HEK293T (cell line): ENCODE results near the gene TMEM185B.

ENCODE experiments used
- CTCF ChIA-PET: fragments of 350-600 bp; formaldehyde crosslinking; extraction: SDS; loops from one replicate; lab custom pipeline; 2021; ENCODE audit warnings: antibody characterized with exemption, inconsistent platforms; lab: Yijun Ruan, JAX
- POLR2A ChIA-PET: fragments of 350-600 bp; formaldehyde crosslinking; extraction: SDS; loops from one replicate; lab custom pipeline; 2020; ENCODE audit warnings: antibody characterized with exemption, inconsistent platforms; lab: Yijun Ruan, JAX
- DNase-seq: peaks from one replicate; pipeline ENCODE4 v3.0.0; 2012; ENCODE audit warnings: mixed read lengths; ENCODE audit errors: extremely low spot score
- ARNT ChIP-seq: fragments of 450-650 bp; IDR thresholded peaks from 2 replicates; pipeline ENCODE4 v1.6.1; 2017; ENCODE audit warnings: mild to moderate bottlenecking
- BHLHE40 ChIP-seq: fragments of 450-650 bp; IDR thresholded peaks from 2 replicates; pipeline ENCODE4 v1.6.1; 2016; ENCODE audit warnings: mild to moderate bottlenecking, moderate library complexity, borderline replicate concordance
- CTBP1 ChIP-seq: fragments of 450-650 bp; IDR thresholded peaks from 2 replicates; pipeline ENCODE4 v1.6.1; 2016; ENCODE audit warnings: borderline replicate concordance
- ELF4 ChIP-seq: fragments of 450-650 bp; IDR thresholded peaks from 2 replicates; pipeline ENCODE4 v1.6.1; 2017; ENCODE audit warnings: antibody characterized with exemption
- FOXA1 ChIP-seq: fragments of 450-650 bp; IDR thresholded peaks from 2 replicates; pipeline ENCODE4 v1.6.1; 2016; ENCODE audit warnings: mild to moderate bottlenecking
- FOXK2 ChIP-seq: fragments of 450-650 bp; IDR thresholded peaks from 2 replicates; pipeline ENCODE4 v1.6.1; 2016; ENCODE audit warnings: mild to moderate bottlenecking
- FOXM1 ChIP-seq: fragments of 450-650 bp; IDR thresholded peaks from 2 replicates; pipeline ENCODE4 v1.6.1; 2017; ENCODE audit warnings: mild to moderate bottlenecking, borderline replicate concordance
- HDGF ChIP-seq: fragments of 450-650 bp; IDR thresholded peaks from 2 replicates; pipeline ENCODE4 v1.6.1; 2017; ENCODE audit warnings: antibody characterized with exemption, borderline replicate concordance
- L3MBTL2 ChIP-seq: fragments of 450-650 bp; conservative IDR thresholded peaks from 2 replicates; pipeline ENCODE4 v1.6.1; 2016; ENCODE audit warnings: mild to moderate bottlenecking
- LEF1 ChIP-seq: fragments of 450-650 bp; IDR thresholded peaks from 2 replicates; pipeline ENCODE4 v1.6.1; 2017; ENCODE audit warnings: mild to moderate bottlenecking, borderline replicate concordance
- NFRKB ChIP-seq: fragments of 450-650 bp; IDR thresholded peaks from 2 replicates; pipeline ENCODE4 v1.6.1; 2016; ENCODE audit warnings: mild to moderate bottlenecking, moderate library complexity
- PKNOX1 ChIP-seq: fragments of 450-650 bp; IDR thresholded peaks from 2 replicates; pipeline ENCODE4 v1.6.1; 2016
- SP1 ChIP-seq: fragments of 450-650 bp; IDR thresholded peaks from 2 replicates; pipeline ENCODE4 v1.6.1; 2017
- SUZ12 ChIP-seq: fragments of 450-650 bp; IDR thresholded peaks from 2 replicates; pipeline ENCODE4 v1.6.1; 2016; ENCODE audit warnings: mild to moderate bottlenecking
- TARDBP ChIP-seq: fragments of 450-650 bp; IDR thresholded peaks from 2 replicates; pipeline ENCODE4 v1.6.1; 2016
- ZNF384 ChIP-seq: fragments of 450-650 bp; IDR thresholded peaks from 2 replicates; pipeline ENCODE4 v1.6.1; 2016

Gene TMEM185B

GRCh38 chr2:120229341-120229740 lies 6.1 kb upstream of the TMEM185B start:
- TF ChIP-seq ARNT, result no peak
- TF ChIP-seq L3MBTL2, result no peak
- TF ChIP-seq ELF4, result no peak
- TF ChIP-seq SUZ12, result no peak
- TF ChIP-seq SP1, result no peak
- TF ChIP-seq FOXA1, result no peak
- POLR2A ChIA-PET, result no interaction called here
- no peak for DNase-seq
- CTCF ChIA-PET, result no interaction called here

DNA sequence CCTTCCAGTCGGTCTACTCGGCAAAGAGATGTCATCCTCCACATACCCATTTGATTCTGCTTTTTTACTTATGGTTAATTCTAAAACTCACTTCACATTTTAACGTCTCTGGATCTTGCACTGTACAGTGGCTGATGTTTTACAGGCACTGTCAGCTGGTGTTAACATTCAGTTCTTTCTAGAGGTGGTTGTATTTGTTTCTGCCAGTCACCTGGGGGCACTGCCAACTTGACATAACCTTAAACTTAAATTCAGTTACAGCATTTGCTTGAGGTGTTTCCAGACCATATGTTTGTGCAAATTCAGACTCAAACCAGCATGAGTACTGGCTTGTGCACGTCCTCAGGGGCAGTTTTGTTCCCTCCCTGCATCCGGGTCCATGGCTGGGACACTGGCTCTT lies 5.3 kb upstream of the TMEM185B start:
- ChIA-PET CTCF (interaction anchor here (0.5 kb wide), 1 partner anchor 43 kb away, joined by 3 read pairs; no protein-coding TSS in a partner anchor), POLR2A (interaction anchor here (1.3 kb wide), 1 partner anchor 24 kb away, joined by 3 read pairs; the partner anchor contains the start of gene RALB)
- TF ChIP-seq BHLHE40 (no peak), HDGF (no peak), SUZ12 (no peak), L3MBTL2 (no peak), FOXA1 (no peak), ARNT (no peak), PKNOX1 (no peak), ZNF384 (no peak), CTBP1 (no peak), NFRKB (no peak), FOXM1 (no peak), FOXK2 (no peak), LEF1 (no peak), TARDBP (no peak), ELF4 (no peak), SP1 (no peak)
- DNase-seq, result no peak

- no peak for DNase-seq
- TF ChIP-seq ZNF384 (no peak), TARDBP (no peak), FOXA1 (no peak), ARNT (no peak), SP1 (no peak), ELF4 (no peak), BHLHE40 (no peak), CTBP1 (no peak), L3MBTL2 (no peak), FOXM1 (no peak), NFRKB (no peak), LEF1 (no peak), FOXK2 (no peak), HDGF (no peak)
- CTCF ChIA-PET, result no interaction called here
- POLR2A ChIA-PET, result interaction anchor here (1.3 kb wide), 1 partner anchor 25 kb away, joined by 3 read pairs; the partner anchor contains the start of gene RALB
These were observed 4.2 kb upstream of the TMEM185B start for GRCh38 chr2:120227111-120227991.

- CTCF ChIA-PET, result no interaction called here
- POLR2A ChIA-PET, result no interaction called here
- TF ChIP-seq ZNF384 (no peak), PKNOX1 (no peak), HDGF (no peak), TARDBP (no peak), LEF1 (no peak), SP1 (no peak), FOXK2 (no peak), SUZ12 (no peak), NFRKB (no peak), ELF4 (no peak), FOXA1 (no peak), CTBP1 (no peak), L3MBTL2 (no peak), ARNT (no peak)
- no peak for DNase-seq
These were observed 3.1 kb upstream of the TMEM185B start for GRCh38 chr2:120226316-120226715.

DNA sequence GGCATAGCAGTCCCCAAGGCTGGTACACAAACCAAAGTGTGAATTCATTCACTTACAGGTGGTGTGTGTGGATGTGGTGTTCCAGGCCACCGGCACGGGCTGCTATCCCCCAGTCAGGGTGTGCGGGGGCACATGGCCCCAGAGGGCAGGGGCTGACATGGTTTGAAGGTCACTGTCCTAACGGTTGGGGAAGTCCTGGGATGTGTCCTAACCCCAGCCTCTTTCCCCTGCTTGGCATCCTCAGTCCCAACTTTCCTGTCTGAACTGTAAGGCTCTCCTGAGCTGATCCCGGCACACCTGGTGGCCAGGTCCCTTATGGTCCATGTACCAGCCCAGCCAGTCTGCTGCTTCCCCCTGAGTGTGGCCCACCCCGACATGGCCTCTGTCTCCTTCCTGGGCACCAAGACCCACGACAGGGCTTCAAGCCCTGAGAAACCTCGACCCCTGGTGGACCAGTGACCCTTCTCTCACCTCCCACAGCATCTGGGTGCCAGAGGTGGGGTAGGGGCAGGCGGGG lies 2.4 kb upstream of the TMEM185B start:
- ChIA-PET POLR2A (interaction anchor here (1.2 kb wide), 1 partner anchor 11 kb away, joined by 3 read pairs; no protein-coding TSS in a partner anchor), CTCF (no interaction called here)
- no peak for DNase-seq
- TF ChIP-seq TARDBP (no peak), L3MBTL2 (no peak), ELF4 (no peak), FOXA1 (no peak), LEF1 (no peak), ARNT (no peak), PKNOX1 (no peak), FOXM1 (no peak)
